Ramos (cell line): ENCODE measurements around the gene CTNND2.
"Not testable (repeated sequence)": the region's sequence is repeated elsewhere in the genome, so short reads cannot be mapped to it uniquely, and the experiment has no call there.

ENCODE experiments used
- in situ Hi-C: fragments of 300-500 bp; cut with MboI; formaldehyde crosslinking; loops from one replicate; pipeline ENCODE4 v1.14.3; 2022; ENCODE audit warnings: low sequenced_read_pairs; ENCODE audit not compliant: unreplicated experiment

CTNND2 gene

DNA sequence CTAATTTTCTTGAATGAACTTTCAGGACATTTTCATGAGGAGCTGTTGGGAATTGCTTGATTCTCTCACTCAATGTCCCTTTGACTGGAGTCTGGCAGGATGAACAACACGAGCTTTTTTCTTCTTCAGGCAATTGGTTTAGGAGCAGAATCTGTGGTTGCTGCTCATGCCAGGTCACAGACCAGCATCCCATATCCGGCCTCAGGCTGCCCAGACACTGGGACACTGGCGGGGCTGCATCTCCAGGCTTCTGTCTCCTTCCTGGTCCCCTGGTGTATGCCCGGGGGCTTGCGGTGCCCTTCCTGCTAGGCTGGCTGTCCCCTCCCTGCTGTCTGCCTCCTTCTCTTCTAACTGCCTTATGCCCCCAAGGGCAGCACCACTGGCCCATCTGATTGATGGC lies 831.7 kb downstream of the CTNND2 start:
- in situ Hi-C loops, result no loop called here

DNA sequence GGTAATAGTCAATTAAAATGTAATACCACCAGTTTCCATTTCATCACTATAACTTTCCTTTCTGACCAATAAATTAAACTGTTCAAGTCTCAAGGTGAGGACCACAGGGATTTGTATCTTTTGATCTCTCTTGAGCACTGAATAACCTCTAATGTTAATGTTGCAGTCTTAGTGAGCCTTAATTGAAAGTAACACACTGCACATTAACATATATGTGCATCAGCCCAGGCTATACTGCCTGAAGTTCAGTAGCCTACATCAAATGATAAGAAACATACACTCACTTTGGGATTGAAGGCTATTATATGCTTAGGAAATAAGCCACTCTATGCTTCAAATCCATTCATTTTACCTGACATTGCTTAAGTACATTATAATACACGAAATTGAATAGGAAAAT lies 832.2 kb downstream of the CTNND2 start:
- in situ Hi-C loops, result no loop called here

DNA sequence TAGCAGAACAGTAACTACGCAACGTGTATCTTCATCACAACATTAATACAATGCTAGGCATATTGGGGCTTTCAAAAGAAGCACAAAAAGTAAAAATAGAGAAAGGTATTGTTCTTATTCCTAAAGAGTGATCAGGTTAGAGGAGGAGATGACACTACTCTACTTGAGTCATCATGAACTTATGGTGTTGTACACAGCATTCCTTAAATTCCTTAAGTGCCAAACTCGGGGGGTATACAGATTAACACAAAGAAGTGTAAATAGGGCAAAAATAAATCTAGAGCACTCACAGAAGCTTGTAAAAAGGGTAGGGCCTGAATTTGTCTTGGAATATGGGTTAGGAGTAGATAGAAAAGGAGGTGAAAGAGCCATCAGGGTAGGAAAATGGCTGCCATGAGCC lies 835.2 kb downstream of the CTNND2 start:
- in situ Hi-C loops, result no loop called here

DNA sequence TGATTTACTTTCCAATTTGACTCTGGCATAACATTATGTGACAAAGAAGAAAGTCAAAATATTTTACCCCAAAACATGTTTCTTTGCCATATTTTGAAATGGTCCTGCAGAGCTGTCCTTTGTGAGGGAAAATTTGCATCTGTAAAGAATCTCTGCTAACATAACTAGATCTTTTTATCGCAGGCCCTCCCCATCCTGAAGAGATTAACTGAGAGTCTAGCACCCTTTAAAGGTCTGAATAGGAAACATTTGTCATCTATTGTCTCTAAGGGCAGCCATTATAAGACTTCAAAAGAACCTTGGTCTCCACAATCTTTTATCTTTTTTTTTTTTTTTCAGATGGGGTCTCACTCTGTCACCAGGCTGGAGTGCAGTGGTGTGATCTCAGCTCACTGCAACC lies 838.5 kb downstream of the CTNND2 start:
- in situ Hi-C loops, result not testable (repeated sequence)

DNA sequence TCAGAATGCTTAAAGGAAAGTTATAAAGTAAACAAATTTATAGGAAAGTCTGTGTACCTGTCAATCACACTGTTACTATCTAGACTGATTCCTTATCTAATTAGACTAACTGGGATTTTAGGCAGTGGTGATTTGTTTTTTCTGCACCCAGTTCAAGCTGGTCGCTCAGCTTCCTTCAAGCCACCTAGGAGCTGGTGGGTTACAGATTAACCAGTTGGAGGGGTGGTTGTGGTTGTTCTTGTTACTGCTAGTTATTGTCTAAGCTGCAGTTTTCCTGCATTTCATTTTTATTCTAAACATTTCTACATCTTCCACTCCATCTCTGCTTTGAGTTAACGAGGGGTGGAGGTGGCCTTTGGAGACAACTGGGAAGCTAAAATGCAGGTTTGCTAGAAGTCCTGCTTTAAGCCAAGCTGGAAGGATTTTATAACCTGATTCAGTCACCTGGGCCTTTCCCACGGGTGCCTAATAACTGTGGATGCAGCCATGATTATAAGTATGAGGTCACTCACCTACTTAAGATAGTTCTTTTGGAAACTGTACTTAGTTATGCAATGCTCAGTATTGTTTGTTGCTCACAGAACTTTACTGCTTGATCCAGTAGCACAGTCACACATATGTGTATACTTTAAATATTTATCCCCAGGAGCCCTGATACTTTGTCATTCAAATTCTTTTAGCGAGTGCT lies 839.3 kb downstream of the CTNND2 start:
- in situ Hi-C loops, result no loop called here

DNA sequence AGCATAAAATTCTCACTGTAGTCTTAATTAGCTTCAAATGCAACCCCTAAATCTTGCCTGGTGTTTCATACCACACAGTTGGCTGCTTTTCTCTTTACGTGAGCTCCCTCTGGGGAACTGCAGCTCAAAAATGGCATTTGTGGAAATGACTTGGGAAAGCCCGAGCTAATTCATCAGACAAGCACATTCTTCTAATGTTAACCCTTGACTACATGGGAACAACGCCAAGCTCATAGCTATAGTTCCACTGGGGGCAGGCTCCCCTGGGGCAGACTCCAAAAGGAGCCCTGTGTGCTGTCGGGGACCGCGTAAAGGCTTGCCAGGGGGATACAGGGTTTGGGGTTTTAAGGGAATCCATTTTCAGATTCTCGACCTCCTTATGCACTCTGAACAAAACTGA lies 841.8 kb downstream of the CTNND2 start:
- in situ Hi-C loops, result no loop called here

DNA sequence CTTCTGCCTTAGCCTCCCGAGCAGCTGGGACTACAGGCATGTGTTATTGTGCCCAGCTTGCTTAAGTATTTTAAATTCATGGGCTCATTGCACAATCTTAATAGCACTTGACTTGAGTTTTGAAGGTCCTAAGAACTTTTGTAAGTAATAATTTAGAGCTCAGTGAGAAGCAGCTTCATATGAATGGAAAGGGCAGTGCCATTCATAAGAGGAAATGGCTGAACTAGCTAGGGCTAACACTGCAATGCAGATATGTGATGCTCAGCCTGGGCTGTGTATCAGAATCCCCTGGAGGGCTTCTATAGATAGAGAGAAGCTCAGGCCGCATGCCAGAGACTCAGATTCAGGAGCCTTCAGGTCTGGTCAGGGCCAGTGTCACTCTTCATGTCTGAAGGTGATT lies 847.7 kb downstream of the CTNND2 start:
- in situ Hi-C loops, result no loop called here

DNA sequence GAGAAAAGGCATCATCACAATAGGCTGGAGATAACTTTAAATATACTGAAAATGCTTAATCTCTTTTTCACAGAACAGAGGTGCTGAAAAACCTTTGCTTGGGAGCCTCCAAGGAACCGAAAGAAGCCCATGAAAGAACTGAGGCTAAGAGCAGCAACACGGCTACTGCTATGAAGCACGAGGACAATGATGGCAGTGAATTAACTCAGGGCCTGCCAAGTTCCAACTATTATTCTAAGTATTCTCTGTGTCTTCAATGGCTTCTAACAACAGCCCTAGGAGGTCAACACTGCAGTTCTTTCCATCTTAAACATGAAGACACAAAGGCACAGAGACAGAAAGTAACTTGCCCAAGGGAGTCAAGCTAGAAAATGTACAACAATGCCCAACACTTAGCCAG lies 850.2 kb downstream of the CTNND2 start:
- in situ Hi-C loops, result no loop called here

DNA sequence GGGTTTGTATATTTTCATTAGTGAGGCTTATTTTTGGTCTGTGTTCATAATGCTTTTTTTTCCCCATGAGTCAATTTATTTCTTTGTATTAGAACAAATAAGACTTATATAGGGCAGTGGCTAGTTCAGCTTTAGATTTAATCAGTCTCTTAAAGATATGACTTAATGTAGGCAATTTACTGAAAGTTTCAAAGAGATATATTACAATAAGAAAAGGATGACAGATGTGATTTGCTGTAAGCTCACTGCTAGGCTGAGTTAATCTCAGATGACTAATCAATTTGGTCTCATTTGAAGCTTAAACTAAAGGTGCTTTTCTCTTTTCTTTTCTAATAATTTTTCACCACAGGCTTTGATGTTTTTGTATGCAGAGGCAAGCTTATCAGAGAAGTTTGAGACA lies 851.4 kb downstream of the CTNND2 start:
- in situ Hi-C loops, result no loop called here

DNA sequence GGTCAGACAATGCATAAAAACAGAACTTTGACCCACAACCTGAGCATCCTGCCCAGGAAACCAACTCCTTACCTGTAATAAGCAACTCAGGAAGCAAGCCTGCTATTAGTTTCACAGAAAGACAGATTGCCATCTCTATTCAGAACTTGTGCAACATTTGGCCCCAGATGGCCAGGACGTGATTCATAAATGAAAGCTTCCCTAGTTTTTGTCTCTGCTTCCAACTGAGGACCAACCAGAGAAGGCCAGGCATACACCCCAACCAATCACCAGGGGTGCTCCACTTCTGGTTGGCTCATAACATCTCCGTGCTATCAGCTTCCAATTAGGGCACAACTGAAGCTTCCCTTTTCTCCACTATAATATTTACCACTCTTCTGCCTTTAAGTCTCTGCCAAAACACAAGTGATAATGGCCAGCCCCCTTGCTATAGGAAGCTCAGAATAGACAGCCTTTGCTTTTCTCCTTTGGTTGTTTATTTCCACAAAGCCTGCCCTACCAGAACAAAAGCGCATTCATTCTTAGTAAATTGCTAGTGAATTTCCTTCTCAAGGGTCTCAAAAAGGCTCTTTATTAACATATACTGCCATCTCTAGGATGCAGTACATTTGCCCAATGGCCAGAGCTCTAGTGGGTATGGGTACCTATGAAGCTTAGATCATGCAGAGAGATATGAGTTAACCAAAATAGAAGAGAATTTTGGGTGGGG lies 853.5 kb downstream of the CTNND2 start:
- in situ Hi-C loops, result no loop called here

DNA sequence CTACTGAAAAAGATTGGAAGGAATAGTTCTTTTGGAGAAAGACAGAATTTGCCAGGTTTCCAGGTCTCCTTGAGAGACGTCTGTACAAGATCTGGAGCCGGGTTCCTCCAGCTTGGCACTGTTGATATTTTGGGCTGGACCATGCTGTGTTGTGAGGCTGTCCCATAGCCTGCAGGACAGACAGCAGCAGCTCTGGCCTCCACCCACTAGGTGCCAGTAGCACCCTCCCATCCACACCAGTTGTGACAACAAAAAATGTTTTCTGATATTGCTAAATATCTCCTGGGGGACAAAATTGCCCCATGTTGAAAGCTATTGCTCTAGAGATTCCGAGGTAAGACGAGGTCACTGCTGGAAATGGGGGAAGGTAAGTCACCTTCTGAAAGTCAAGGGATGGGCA lies 855.5 kb downstream of the CTNND2 start:
- in situ Hi-C loops, result no loop called here

DNA sequence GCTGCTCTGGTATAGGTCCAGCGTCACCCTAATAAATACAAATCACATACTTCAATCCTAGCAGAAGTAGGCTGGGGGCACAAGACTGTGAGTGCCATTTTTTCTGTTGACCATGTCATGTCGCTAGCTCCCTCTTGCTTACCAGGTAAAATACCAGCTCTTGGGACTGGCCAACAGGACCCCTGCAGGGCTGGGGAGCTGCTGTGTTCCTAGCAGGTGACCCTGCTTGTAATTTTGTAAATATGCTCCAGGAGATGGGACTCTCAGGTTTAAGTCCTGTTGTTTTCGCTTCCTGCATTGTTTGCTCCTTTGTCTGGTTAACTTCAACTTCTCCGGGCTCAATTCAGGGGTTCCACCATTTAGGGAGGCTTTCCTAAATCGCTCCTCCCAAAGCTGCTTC lies 856.6 kb downstream of the CTNND2 start:
- in situ Hi-C loops, result no loop called here

DNA sequence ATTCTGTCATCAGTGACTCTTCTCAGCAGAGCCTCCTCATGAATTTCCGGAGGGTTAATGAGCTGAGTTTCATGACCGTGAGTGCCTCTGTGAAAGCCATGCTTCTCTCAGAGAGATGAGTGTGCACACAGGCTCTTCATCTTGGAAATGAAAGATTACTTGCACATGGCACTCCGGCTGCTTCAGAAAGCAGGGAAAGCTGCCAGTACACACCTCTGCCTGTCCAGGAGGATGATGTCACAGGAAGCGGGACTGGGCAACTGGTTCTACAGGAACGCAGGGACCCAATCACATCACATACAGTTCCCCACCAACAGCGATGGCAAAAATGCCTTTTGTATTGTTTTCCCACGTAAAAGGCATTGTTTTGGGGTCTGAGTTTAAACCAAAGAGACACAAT lies 857.2 kb downstream of the CTNND2 start:
- in situ Hi-C loops, result no loop called here

DNA sequence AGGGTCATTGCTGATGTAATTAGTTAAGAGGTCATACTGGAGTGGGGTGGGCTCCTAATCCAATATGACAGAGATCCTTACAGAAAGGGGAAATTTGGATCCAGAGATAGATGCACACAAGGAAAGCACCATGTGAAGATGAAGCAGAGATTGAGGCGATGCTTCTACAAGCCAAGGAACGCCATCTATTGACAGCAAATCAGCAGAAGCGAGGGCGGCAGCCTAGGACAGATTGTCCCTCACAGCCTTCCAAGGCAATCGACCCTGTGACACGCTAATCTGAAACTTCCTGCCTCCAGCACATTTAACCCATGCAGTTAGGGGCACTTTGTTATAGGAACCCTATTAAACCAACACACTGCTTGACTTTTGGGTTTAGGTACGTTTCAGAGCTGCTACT lies 858.1 kb downstream of the CTNND2 start:
- in situ Hi-C loops, result no loop called here

DNA sequence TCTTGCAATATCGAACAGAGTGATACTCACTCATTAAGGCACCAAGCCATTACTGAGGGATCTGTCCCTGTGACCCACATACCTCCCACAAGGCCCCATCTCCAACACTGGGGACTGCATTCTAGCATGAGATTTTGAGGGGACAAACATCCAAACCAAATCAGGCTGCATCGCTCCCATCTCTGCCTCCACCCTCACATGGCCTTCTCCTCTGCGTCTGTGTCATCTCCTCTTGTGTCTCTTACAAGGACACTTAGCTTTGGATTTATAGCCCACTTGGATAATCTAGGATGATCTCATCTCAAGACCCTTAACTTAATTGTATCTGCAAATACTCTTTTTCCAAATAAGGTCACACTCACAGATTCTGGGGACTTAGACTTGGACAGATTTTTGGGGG lies 858.8 kb downstream of the CTNND2 start:
- in situ Hi-C loops, result no loop called here

DNA sequence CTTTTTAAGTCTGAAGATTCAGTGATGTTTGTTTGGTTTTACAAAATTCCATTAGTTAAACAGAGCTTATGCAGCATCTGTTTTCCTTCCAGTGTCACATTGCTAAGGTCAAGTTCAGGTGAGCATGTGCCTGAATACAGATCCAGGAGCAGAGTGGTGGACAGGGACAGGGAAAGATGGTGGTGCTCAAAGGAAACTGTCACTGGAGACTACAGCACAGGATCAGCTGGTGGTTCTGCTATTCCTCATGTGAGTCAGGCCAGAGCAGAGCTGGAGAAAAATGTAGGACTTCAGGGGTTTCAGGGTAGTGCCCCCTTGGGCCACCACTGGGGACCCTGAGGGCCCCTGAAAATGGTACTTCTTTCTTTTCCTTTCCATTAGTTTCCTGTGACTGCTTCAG lies 859.7 kb downstream of the CTNND2 start:
- in situ Hi-C loops, result no loop called here

DNA sequence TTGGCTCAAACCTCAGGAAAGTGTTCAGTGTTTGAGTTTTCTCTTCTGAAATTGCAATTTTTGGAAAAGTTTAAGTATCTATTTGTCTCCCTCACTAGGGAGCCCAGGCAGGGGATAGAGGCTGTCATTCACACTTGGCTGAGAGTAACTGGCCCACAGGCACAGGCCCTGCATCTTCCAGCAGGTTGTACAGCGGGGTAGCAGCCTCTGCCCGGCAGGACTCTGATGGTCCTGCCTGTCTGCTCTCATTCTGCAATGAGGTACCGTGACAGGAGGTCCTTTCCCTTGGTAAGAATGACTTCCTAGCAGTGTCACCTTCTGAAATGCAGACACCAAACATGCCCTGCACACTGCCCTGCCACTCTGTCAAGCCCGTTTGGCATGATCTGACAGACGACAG lies 860.4 kb downstream of the CTNND2 start:
- in situ Hi-C loops, result no loop called here

DNA sequence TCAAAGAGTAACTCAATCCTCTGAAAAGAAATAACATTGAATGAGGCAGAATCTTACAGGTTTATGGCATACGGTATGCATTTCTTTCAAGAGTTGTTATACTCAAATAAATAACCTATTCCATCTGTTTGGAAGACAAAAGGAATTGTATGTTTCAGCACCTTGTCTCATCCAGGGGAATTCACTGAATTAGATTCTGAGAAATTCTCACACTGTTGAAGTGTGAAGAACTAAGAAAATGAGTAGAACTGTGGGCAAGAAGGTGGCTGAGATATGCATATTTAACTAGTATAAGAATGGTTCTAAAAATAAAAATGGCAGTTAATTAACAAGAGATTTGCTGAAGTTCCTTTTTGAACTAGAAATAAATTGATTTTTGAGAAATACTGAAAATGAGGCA lies 863.9 kb downstream of the CTNND2 start:
- in situ Hi-C loops, result no loop called here

DNA sequence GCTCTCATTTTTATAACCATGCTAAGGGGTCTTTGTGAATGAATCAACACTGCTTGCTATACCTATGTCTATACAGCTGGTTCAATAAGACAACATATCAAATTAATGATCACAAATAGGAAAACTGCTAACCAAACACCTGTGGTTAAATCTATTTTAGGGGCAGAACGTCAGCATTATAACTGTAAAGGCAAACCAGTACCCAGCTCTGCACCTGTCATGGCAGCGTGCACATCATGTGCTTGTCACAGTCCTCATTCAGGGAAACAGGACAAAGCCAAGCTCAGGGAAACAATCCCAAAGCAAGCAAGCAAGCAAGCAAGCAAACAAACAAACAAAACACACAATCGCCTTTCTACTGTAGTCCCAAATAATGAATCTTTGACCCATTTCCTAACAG lies 865.5 kb downstream of the CTNND2 start:
- in situ Hi-C loops, result no loop called here

DNA sequence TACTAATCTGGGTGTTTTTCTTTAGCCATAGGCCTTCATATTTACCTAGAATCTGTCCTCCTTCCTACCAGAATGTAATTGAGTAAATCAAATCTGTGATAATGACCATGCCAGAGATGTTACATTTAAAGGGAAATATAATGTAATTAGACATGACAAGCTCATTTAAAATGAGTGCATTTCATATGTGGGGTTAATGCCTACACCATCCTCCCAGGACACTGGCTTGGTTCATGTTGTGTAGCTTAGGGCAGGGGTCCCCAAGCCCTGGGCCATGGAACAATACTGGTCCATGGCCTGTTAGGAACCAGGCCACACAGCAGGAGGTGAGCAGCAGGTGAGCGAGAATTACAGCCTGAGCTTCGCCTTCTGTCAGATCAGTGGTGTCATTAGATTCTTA lies 866.3 kb downstream of the CTNND2 start:
- in situ Hi-C loops, result no loop called here

DNA sequence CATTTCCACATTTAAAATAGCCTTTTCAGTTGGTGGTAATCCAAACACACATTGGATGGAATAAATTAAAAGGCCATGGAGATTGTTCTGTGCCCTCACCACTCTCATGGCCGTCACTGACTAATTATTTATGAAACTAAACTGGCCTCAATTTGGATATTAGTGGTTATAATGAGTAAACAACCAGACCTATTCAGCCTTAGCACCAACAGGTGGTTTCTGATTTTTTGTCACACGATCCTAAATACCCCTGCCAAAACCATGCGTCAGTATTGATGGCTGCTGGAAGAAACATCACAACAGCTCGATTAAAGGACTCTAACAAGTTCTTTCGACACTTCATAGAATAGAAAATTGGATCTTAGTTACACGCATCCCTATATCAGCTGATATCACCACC lies 867.2 kb downstream of the CTNND2 start:
- in situ Hi-C loops, result no loop called here

DNA sequence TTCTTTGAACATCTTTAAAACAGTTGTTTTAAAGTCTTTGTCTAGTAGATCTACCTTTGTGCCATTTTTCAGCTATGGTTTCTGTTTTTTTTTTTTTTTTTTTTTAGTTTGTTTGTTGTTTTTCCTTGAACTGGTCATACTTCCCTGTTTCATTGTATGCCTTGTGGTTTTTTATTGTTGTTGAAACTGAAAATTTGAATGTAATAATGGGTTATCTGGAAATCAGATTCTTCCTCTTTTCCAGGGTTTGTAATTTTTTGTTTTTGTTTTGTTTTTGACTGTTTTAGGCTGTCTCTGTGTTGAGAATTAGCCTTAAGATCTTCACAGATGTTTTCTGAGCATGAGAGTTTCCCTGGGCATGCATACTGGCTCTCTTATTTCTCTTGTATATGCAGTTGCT lies 873.6 kb downstream of the CTNND2 start:
- in situ Hi-C loops, result no loop called here
